H1 (cell line): ENCODE measurements around the gene TMEM107. TPM values are rescaled to one million over a fixed set of nuclear protein-coding genes. Genes with fewer than 3 reads are reported as not detected.
A peak's percentile ranks its signal among the peaks of the same experiment; 100 is the strongest.

Experiments
- CTCF ChIA-PET: fragments of 300-600 bp; sonication (Branson Sonifier 250); formaldehyde crosslinking; loops from one replicate; lab custom pipeline; 2021; ENCODE audit not compliant: partially characterized antibody; lab: Charles Lee
- POLR2A ChIA-PET: fragments of 300-600 bp; sonication (Branson Sonifier 250); formaldehyde crosslinking; loops from one replicate; lab custom pipeline; 2021; ENCODE audit warnings: inconsistent platforms; ENCODE audit not compliant: partially characterized antibody; lab: Charles Lee
- DNase-seq, 2 experiments: peaks; one replicate each; pipeline versions ENCODE4 v3.0.0 to v3.0.0-alpha.2; 2010 to 2022; ENCODE audit warnings: low spot score in 2 of 2, low read depth in 1 of 2, mixed read lengths in 1 of 2
- FAIRE-seq: peaks from 2 replicates; lab custom pipeline; 2011; peaks lifted over from hg19 to GRCh38; lab: Jason Lieb, UNC
- H2AFZ ChIP-seq: 2 replicates; pipeline ENCODE4 v1.8.1; 2012; ENCODE audit warnings: low read length, inconsistent platforms
- H2AK5ac ChIP-seq: 2 replicates; pipeline ENCODE4 v1.6.1; 2013; ENCODE audit warnings: low read depth, low read length
- H2BK120ac ChIP-seq: replicated peaks from 2 replicates; pipeline ENCODE3; 2013; ENCODE audit warnings: low read depth, low read length, inconsistent platforms
- H2BK12ac ChIP-seq: 2 replicates; pipeline ENCODE4 v1.6.1; 2013; ENCODE audit warnings: low read depth, low read length
- H2BK15ac ChIP-seq: 2 replicates; pipeline ENCODE4 v1.6.1; 2013; ENCODE audit warnings: low read length
- H2BK20ac ChIP-seq: 2 replicates; pipeline ENCODE4 v1.6.1; 2013; ENCODE audit warnings: low read length
- H2BK5ac ChIP-seq: 2 replicates; pipeline ENCODE4 v1.6.1; 2013; ENCODE audit warnings: low read depth, low read length
- H3K14ac ChIP-seq: 2 replicates; pipeline ENCODE4 v1.6.1; 2013; ENCODE audit warnings: inconsistent platforms; ENCODE audit not compliant: insufficient read length
- H3K18ac ChIP-seq: 2 replicates; pipeline ENCODE4 v1.6.1; 2013; ENCODE audit warnings: low read length; ENCODE audit errors: extremely low read depth
- H3K23ac ChIP-seq: 2 replicates; pipeline ENCODE4 v1.6.1; 2013; ENCODE audit warnings: inconsistent platforms; ENCODE audit not compliant: insufficient read length
- H3K23me2 ChIP-seq: 2 replicates; pipeline ENCODE4 v1.6.1; 2013; ENCODE audit warnings: low read depth, low read length
- H3K27ac ChIP-seq: 2 replicates; pipeline ENCODE4 v1.6.1; 2011; ENCODE audit warnings: low read depth, low read length, inconsistent platforms
- H3K27me3 ChIP-seq, 4 experiments: replicated peaks in 1 of 4; 1 replicate in 1 of 4; 2 replicates in 3 of 4; pipeline versions ENCODE4 v1.6.1 to v1.8.1; 2011 to 2013; ENCODE audit warnings: low read length in 3 of 4, mild to moderate bottlenecking in 3 of 4, inconsistent platforms in 2 of 4, mixed read lengths in 2 of 4, moderate library complexity in 1 of 4; ENCODE audit not compliant: control insufficient read depth in 3 of 4, insufficient read depth in 3 of 4; ENCODE audit errors: extremely low read depth in 1 of 4
- H3K36me3 ChIP-seq, 4 experiments: 2 replicates each; pipeline versions ENCODE4 v1.6.1 to v1.8.1; 2011 to 2013; ENCODE audit warnings: mild to moderate bottlenecking in 4 of 4, low read length in 3 of 4, moderate library complexity in 2 of 4, control low read depth in 1 of 4, inconsistent platforms in 1 of 4; ENCODE audit not compliant: insufficient read depth in 4 of 4, control insufficient read depth in 2 of 4
- H3K4ac ChIP-seq: replicated peaks from 2 replicates; pipeline ENCODE3; 2013; ENCODE audit warnings: low read length, low read depth, mixed read lengths, inconsistent platforms; ENCODE audit not compliant: insufficient read length
- H3K4me1 ChIP-seq, 4 experiments: replicated peaks in 1 of 4; 1 replicate in 1 of 4; 2 replicates in 3 of 4; pipeline versions ENCODE4 v1.6.1 to v1.8.1; 2011 to 2013; ENCODE audit warnings: low read length in 3 of 4, inconsistent platforms in 2 of 4, mixed read lengths in 1 of 4; ENCODE audit not compliant: insufficient read depth in 4 of 4, control insufficient read depth in 3 of 4
- H3K4me2 ChIP-seq, 2 experiments: 2 replicates each; pipeline versions ENCODE4 v1.6.1 to v1.8.1; 2011 to 2013; ENCODE audit warnings: low read depth in 2 of 2, low read length in 2 of 2, control low read depth in 1 of 2, inconsistent platforms in 1 of 2, mild to moderate bottlenecking in 1 of 2; ENCODE audit not compliant: insufficient read depth in 1 of 2
- H3K4me3 ChIP-seq, 4 experiments: fragments of 200-600, 300-600 bp in 1 of 4; sonication (generic), shearing (Covaris generic), sonication (Bioruptor Twin) in 1 of 4; 2 replicates each; pipeline versions ENCODE4 v1.5.1 to v1.8.1; 2011 to 2016; ENCODE audit warnings: low read length in 4 of 4, low read depth in 3 of 4, control low read depth in 2 of 4, inconsistent platforms in 2 of 4, mild to moderate bottlenecking in 2 of 4, mixed read lengths in 1 of 4, moderate library complexity in 1 of 4; ENCODE audit not compliant: insufficient read depth in 2 of 4; ENCODE audit errors: extremely low read depth in 1 of 4
- H3K56ac ChIP-seq: replicated peaks from 2 replicates; pipeline ENCODE3; 2013; ENCODE audit warnings: low read depth, mild to moderate bottlenecking, mixed read lengths, low read length, inconsistent platforms; ENCODE audit not compliant: insufficient read length
- H3K79me1 ChIP-seq: 2 replicates; pipeline ENCODE4 v1.6.1; 2013; ENCODE audit warnings: low read depth, low read length, control low read depth
- H3K79me2 ChIP-seq, 2 experiments: 2 replicates each; pipeline versions ENCODE4 v1.6.1 to v1.8.1; 2012 to 2013; ENCODE audit warnings: low read length in 2 of 2, mild to moderate bottlenecking in 2 of 2, inconsistent platforms in 1 of 2; ENCODE audit not compliant: insufficient read depth in 2 of 2, control insufficient read depth in 1 of 2
- H3K9ac ChIP-seq, 4 experiments: replicated peaks in 1 of 4; 1 replicate in 1 of 4; 2 replicates in 3 of 4; pipeline versions ENCODE4 v1.6.1 to v1.8.1; 2011 to 2013; ENCODE audit warnings: low read depth in 3 of 4, low read length in 3 of 4, control low read depth in 2 of 4, mild to moderate bottlenecking in 2 of 4, moderate library complexity in 2 of 4, inconsistent platforms in 1 of 4; ENCODE audit errors: extremely low read depth in 1 of 4
- H3K9me3 ChIP-seq, 2 experiments: 2 replicates each; pipeline versions ENCODE4 v1.6.1 to v1.8.1; 2012 to 2013; ENCODE audit warnings: mild to moderate bottlenecking in 2 of 2, moderate library complexity in 2 of 2, control low read depth in 1 of 2, inconsistent platforms in 1 of 2, low read depth in 1 of 2, low read length in 1 of 2, mixed read lengths in 1 of 2; ENCODE audit not compliant: insufficient read depth in 2 of 2
- H4K20me1 ChIP-seq, 2 experiments: replicated peaks in 1 of 2; 2 replicates each; pipeline versions ENCODE3 to v1.8.1; 2011 to 2013; ENCODE audit warnings: inconsistent platforms in 2 of 2, low read length in 2 of 2, mild to moderate bottlenecking in 1 of 2; ENCODE audit not compliant: insufficient read depth in 2 of 2, control insufficient read depth in 1 of 2
- H4K5ac ChIP-seq: 2 replicates; pipeline ENCODE4 v1.6.1; 2013; ENCODE audit warnings: low read length, low read depth, mixed read lengths, inconsistent platforms; ENCODE audit not compliant: insufficient read length
- H4K8ac ChIP-seq: 2 replicates; pipeline ENCODE4 v1.8.0; 2013; ENCODE audit warnings: mild to moderate bottlenecking, moderate library complexity, low read length, inconsistent platforms; ENCODE audit not compliant: insufficient read depth; ENCODE audit errors: extremely low read depth
- H4K91ac ChIP-seq: replicated peaks from 2 replicates; pipeline ENCODE3; 2013; ENCODE audit warnings: low read length, mixed read lengths, inconsistent platforms; ENCODE audit not compliant: insufficient read length
- BACH1 ChIP-seq: IDR thresholded peaks from 2 replicates; pipeline ENCODE4 v1.6.1; 2012; ENCODE audit warnings: low read length, improper control_type of control experiment
- CHD1 ChIP-seq: IDR thresholded peaks from 2 replicates; pipeline ENCODE4 v1.6.1; 2012; ENCODE audit warnings: low read depth, low read length, improper control_type of control experiment
- CTBP2 ChIP-seq: IDR thresholded peaks from 2 replicates; pipeline ENCODE4 v1.7.0; 2011; ENCODE audit warnings: borderline replicate concordance, mild to moderate bottlenecking, moderate library complexity, mixed read lengths, low read length; ENCODE audit not compliant: insufficient read depth, insufficient read length
- POLR2A ChIP-seq, 2 experiments: IDR thresholded peaks; 1 replicate in 1 of 2; 2 replicates in 1 of 2; pipeline ENCODE4 v1.6.1; 2011; ENCODE audit warnings: low read depth in 2 of 2, low read length in 2 of 2, mild to moderate bottlenecking in 2 of 2; ENCODE audit errors: control extremely low read depth in 1 of 2
- POU5F1 ChIP-seq: IDR thresholded peaks from 2 replicates; pipeline ENCODE4 v1.6.1; 2011; ENCODE audit warnings: low read depth, mild to moderate bottlenecking, low read length, moderate library complexity
- SRF ChIP-seq: IDR thresholded peaks from 2 replicates; pipeline ENCODE4 v1.6.1; 2011; ENCODE audit warnings: mild to moderate bottlenecking, low read depth, low read length, moderate library complexity
- YY1 ChIP-seq: IDR thresholded peaks from 2 replicates; pipeline ENCODE4 v1.6.1; 2011; ENCODE audit warnings: low read depth, mild to moderate bottlenecking, low read length
- ZNF274 ChIP-seq: IDR thresholded peaks from 2 replicates; pipeline ENCODE4 v1.7.0; 2012; ENCODE audit warnings: low read length, borderline replicate concordance; ENCODE audit errors: extremely low read depth
- WGBS, 2 experiments: shearing (Covaris generic) in 1 of 2; methylation state at CpG; one replicate each; pipeline versions ENCODE4 v1.1.6 to v1.1.7; 2013 to 2015; ENCODE audit warnings: low lambda C conversion rate in 2 of 2, mixed read lengths in 2 of 2, inconsistent platforms in 1 of 2, low coverage in 1 of 2, missing lambda C conversion rate in 1 of 2; ENCODE audit not compliant: insufficient replicate concordance in 2 of 2, insufficient coverage in 1 of 2, insufficient read length in 1 of 2; ENCODE audit errors: extremely low coverage in 1 of 2, missing lambda C conversion rate in 1 of 2; 5-methylcytosine and 5-hydroxymethylcytosine counted together
- polyA plus RNA-seq, 7 experiments: library from polyadenylated mRNA; depleted of rRNA in 3 of 7; stranded (reverse) in 5 of 7; unstranded in 2 of 7; fragments of >200 nt in 5 of 7; fragments of 200-250 nt in 2 of 7; gene quantifications; 1 replicate in 5 of 7; 2 replicates in 1 of 7; 4 replicates in 1 of 7; pipeline versions ENCODE4 v1.2.1 to v1.2.3, GENCODE V29; 2011 to 2013; ENCODE audit warnings: missing spikeins in 2 of 7, mixed read lengths in 2 of 7
- total RNA-seq: library from RNA; stranded (reverse); fragmentation: NEBNext Ultra II Directional; extraction: Animal tissue kit (Norgen Biotek cat#: 25700); gene quantifications from 2 replicates; pipeline ENCODE4 v1.2.1, GENCODE V29; 2021
- TF ChIP-seq, protein P1 (sequence below), 3 experiments: IDR thresholded peaks; 1 replicate in 2 of 3; 2 replicates in 1 of 3; pipeline versions ENCODE4 v1.5.1 to v1.6.1; 2011; ENCODE audit warnings: low read length in 3 of 3, mild to moderate bottlenecking in 3 of 3, inconsistent platforms in 2 of 3, low read depth in 1 of 3, moderate library complexity in 1 of 3; ENCODE audit not compliant: insufficient read depth in 1 of 3; ENCODE audit errors: control extremely low read depth in 1 of 3

TMEM107 gene
- total and polyA plus RNA-seq, 2 of the 8 experiments (the other 6 are each of a cell fraction or from before 2014, with no cell fraction given) = 17.3 to 21.5 TPM

- no peak overlapping the region for H3K56ac ChIP-seq
- 82% methylated on average over 4 of the region's 4 CpGs; no CpG with 5 or more reads in 1 of the 2 experiments for WGBS, 2 experiments
- H2AFZ ChIP-seq = no peak overlapping the region
- H3K4ac ChIP-seq = no peak overlapping the region
- H3K9me3 ChIP-seq = no peaks in the 10 kb centered on the region
- H3K79me2 ChIP-seq = peaks cover 0 to 15% of the 10 kb centered on the region in 2 experiments; a peak in 2 of 4 replicates
- POLR2A ChIA-PET = interaction anchor here (0.9 to 15.7 kb wide), 7 partner anchors 9 to 65 kb away, joined by 3 to 289 read pairs (median 3); partner anchors contain the start of gene TMEM107
- peaks cover 24% of the 10 kb centered on the region for H3K23me2 ChIP-seq
- peaks cover 8% of the 10 kb centered on the region for H3K79me1 ChIP-seq
- H2BK120ac ChIP-seq = no peak overlapping the region
- peaks cover 0 to 10% (median 5%) of the 10 kb centered on the region in 4 experiments; a peak in 6 of 8 replicates for H3K36me3 ChIP-seq
- no peak overlapping the region; the same call in 1 of the 2 replicates for H2BK12ac ChIP-seq
- H3K4me3 ChIP-seq = no peak overlapping the region
- H2BK20ac ChIP-seq = no peak overlapping the region
- no peak overlapping the region for H3K18ac ChIP-seq
- no peak overlapping the region for H4K8ac ChIP-seq
- FAIRE-seq (no peak), DNase-seq (no peak)
- H3K4me1 ChIP-seq = peaks cover 11 to 37% (median 24%) of the 10 kb centered on the region in 4 experiments
- no peak overlapping the region for H3K14ac ChIP-seq
- H3K27me3 ChIP-seq = no peaks in the 10 kb centered on the region
- no peak overlapping the region for H3K9ac ChIP-seq
- CTCF ChIA-PET = interaction anchor here (1.0 to 10.3 kb wide), 11 partner anchors 10 to 284 kb away, joined by 3 to 133 read pairs (median 8); partner anchors contain the start of gene ALOXE3
- H2BK15ac ChIP-seq = 0 out of 2 replicates have a peak overlapping the region, but pooled peaks have one; percentile 16
- no peak overlapping the region for H4K91ac ChIP-seq
- H4K20me1 ChIP-seq = peaks cover 8 to 9% of the 10 kb centered on the region in 2 experiments
- H3K23ac ChIP-seq = no peak overlapping the region
- no peak overlapping the region for H4K5ac ChIP-seq
- H3K4me2 ChIP-seq = no peak overlapping the region
- H2AK5ac ChIP-seq = no peak overlapping the region
- no peak overlapping the region for H3K27ac ChIP-seq
- no peak overlapping the region for H2BK5ac ChIP-seq
- no peak for TF ChIP-seq BACH1
- TF ChIP-seq POLR2A (IDR thresholded peaks at IDR 0.05; ENCODE audit: control extremely low read depth in 1 of 2, low read depth in 2 of 2, low read length in 2 of 2) = no peak
- no peak for TF ChIP-seq ZNF274
- no peak for TF ChIP-seq YY1
- TF ChIP-seq CHD1 = no peak
- no peak for TF ChIP-seq SRF
- TF ChIP-seq, protein P1, sequence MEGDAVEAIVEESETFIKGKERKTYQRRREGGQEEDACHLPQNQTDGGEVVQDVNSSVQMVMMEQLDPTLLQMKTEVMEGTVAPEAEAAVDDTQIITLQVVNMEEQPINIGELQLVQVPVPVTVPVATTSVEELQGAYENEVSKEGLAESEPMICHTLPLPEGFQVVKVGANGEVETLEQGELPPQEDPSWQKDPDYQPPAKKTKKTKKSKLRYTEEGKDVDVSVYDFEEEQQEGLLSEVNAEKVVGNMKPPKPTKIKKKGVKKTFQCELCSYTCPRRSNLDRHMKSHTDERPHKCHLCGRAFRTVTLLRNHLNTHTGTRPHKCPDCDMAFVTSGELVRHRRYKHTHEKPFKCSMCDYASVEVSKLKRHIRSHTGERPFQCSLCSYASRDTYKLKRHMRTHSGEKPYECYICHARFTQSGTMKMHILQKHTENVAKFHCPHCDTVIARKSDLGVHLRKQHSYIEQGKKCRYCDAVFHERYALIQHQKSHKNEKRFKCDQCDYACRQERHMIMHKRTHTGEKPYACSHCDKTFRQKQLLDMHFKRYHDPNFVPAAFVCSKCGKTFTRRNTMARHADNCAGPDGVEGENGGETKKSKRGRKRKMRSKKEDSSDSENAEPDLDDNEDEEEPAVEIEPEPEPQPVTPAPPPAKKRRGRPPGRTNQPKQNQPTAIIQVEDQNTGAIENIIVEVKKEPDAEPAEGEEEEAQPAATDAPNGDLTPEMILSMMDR (IDR thresholded peaks at IDR 0.05; ENCODE audit: control extremely low read depth in 1 of 3, insufficient read depth in 1 of 3, low read depth in 1 of 3, low read length in 3 of 3) = no peak
- TF ChIP-seq CTBP2 = no peak
- no peak for TF ChIP-seq POU5F1
These were observed 16.5 kb downstream of the TMEM107 start for GRCh38 chr17:8159459-8160223.
